ENCODE data around the gene PPP1R27.

DNA sequence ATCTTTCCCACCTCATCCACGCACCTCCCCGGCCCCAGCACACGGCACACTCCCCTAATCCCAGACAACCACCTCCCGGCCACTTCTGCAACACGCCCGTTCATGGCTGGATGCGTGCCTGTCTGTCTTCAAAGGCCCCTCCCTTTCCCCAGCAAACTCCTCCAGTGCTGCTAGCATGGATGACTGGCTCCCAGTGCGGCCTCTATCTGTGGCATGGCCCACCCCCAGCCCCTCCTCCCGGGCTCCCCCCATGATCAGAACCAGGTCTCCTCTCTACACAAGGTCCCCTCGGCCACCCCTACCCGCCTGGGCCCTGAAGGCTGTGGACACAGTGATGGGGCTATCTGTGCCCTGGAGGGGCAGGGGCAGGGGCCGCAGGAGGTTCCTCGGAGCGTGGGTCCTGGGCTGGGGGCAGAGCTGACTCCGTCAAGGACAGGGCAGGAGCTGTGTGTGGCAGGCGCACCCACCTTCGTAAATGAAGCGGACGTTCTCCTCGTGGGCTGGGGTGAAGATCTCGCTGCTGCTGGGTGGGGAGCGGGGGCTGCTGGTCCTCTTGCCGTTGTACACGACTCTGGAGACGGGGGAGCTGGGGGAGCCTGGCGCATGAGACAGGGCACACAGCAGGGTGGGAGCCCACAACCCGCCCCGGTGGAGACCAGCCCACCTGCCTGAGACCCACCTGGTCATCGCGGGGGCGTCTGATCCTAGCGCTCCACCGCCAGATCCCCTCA, 10.9 kb downstream of the PPP1R27 start:
- TF ChIP-seq, protein P1, sequence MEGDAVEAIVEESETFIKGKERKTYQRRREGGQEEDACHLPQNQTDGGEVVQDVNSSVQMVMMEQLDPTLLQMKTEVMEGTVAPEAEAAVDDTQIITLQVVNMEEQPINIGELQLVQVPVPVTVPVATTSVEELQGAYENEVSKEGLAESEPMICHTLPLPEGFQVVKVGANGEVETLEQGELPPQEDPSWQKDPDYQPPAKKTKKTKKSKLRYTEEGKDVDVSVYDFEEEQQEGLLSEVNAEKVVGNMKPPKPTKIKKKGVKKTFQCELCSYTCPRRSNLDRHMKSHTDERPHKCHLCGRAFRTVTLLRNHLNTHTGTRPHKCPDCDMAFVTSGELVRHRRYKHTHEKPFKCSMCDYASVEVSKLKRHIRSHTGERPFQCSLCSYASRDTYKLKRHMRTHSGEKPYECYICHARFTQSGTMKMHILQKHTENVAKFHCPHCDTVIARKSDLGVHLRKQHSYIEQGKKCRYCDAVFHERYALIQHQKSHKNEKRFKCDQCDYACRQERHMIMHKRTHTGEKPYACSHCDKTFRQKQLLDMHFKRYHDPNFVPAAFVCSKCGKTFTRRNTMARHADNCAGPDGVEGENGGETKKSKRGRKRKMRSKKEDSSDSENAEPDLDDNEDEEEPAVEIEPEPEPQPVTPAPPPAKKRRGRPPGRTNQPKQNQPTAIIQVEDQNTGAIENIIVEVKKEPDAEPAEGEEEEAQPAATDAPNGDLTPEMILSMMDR (IDR thresholded peaks at IDR 0.05): no peak
- no peak for TF ChIP-seq POLR2A (IDR thresholded peaks at IDR 0.05)
- TF ChIP-seq EP300 (IDR thresholded peaks at IDR 0.05): no peak

All from ovary (tissue), 3 donors.